Embryonic facial prominence (tissue), 1 donor: Measurements from ENCODE around the gene GNGT2.
"Not testable (repeated sequence)": the region's sequence is repeated elsewhere in the genome, so short reads cannot be mapped to it uniquely, and the experiment has no call there.

Experiments used
- DNase-seq: peaks from one replicate; pipeline ENCODE4 v3.0.0-alpha.2; 2016; ENCODE audit errors: extremely low spot score

The GNGT2 gene

DNA sequence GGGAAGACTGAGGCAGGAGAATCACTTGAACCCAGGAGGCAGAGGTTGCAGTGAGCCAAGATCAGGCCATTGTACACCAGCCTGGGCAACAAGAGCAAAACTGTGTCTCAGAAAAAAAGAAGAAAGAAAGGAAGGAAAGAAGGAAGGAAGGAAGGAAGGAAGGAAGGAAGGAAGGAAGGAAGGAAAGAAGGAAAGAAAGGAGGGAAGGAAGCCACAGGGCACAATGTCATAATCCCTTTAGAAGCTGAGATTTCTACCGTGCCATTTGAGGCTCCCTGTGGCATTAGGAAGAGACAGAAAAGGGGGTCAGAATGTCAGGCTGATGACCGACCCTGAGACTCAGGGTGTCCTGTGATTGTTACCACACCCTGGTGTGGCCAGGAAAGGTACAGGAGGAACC is 6.6 kb downstream of the GNGT2 start:
- DNase-seq, result no peak

GRCh38 chr17:49201481-49201927 is 8.9 kb downstream of the GNGT2 start:
- DNase-seq, result no peak

DNA sequence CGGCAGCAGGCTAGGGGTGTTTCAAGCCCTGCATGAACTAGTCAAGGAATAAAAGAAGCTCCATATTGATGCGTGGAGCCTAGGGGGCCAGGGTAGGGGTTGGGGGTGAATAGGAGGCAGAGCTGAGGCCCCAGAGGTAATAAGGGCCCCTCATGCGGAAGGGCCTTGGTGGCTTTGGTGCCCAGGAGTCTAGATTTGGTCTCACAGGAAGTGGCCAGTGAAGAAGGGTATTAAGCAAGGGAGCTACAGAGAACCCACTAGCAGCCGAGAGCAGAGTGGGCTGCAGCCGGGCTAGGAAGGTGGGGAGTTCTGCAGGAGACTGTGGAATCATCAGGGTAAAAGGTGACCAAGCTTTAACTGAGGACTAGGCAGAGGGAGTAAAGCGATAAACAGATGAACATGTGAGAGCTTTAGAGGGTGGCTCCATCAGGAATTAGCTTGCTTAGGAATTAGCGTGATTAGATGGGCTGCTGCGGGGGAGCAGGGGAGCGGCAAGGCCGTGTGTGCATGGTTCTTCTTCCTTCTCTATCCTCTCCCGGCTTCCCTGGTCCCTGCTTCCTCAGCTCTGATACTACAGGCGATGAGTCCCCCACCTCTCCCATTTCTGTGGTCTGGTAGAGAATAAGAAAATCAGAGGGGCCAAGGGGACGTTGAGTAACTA is 9.8 kb downstream of the GNGT2 start:
- no peak for DNase-seq

GRCh38 chr17:49198211-49198610 is 12.2 kb downstream of the GNGT2 start:
- DNase-seq, result no peak

- DNase-seq, result no peak
These were observed 12.9 kb downstream of the GNGT2 start for GRCh38 chr17:49197346-49197998.

GRCh38 chr17:49196520-49196919 is 13.9 kb downstream of the GNGT2 start:
- no peak for DNase-seq

GRCh38 chr17:49195751-49196150 is 14.6 kb downstream of the GNGT2 start:
- no peak for DNase-seq

GRCh38 chr17:49194297-49194607 is 16.1 kb downstream of the GNGT2 start:
- DNase-seq, result no peak

GRCh38 chr17:49193513-49194296 is 16.7 kb downstream of the GNGT2 start:
- peak; percentile 25 for DNase-seq

GRCh38 chr17:49191917-49192741 is 18.2 kb downstream of the GNGT2 start:
- peak; percentile 75 for DNase-seq

DNA sequence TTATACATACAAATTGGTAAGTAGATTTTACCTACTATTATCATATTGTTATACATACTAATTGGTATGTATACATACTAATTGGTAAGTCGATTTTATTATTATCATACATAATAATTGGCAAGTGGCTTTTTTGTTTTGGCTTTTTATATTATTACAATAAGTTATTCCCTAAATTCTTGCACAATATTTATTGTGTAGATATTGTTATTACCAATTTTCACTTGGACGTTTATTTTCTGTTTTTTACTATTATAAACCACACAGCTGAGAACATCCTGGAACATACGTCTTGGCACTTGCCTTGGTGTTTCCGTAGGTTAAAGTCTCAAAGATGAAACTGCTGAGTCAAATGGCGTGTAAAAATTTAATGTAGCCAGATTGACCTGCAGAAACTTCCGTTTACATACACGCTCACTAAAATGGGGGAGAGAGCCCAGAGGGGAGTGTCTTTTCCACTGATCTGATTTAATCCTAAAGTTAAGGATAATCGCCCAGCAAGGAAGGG is 18.9 kb downstream of the GNGT2 start:
- DNase-seq, result no peak

GRCh38 chr17:49190932-49191331 is 19.4 kb downstream of the GNGT2 start:
- DNase-seq, result no peak

DNA sequence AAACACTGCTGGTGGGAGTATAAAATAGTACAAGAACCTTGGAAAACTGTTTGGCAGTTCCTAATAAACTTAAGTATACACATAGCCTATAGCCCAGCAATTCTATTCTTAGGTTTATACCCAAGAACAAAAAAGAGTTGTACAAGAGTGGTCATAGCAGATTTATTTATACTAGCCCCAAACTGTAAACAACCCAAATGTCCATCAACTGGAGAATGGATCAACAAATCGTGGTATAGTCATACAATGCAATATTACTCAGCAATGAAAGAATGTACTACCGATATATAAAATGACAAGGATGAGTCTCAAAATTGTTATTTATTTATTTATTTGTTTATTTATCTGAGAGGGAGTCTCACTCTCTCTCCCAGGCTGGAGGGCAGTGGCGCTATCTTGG is 23.1 kb downstream of the GNGT2 start:
- no peak for DNase-seq

- DNase-seq, result not testable (repeated sequence)
These were observed 25.0 kb downstream of the GNGT2 start for GRCh38 chr17:49185381-49185780.

DNA sequence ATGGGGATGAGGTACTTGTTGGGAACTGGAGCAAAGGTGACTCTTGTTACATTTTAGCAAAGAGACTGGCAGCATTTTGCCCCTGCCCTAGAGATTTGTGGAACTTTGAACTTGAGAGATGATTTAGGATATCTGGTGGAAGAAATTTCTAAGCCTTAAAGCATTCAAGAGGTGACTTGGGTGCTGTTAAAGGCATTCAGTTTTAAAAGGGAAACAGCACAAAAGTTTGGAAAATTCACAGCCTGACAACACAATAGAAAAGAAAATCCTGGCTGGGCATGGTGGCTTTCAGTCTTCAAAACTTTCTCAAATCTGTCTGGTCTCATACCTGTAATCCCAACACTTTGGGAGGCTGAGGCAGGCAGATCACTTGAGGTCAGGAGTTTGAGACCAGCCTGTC is 25.9 kb downstream of the GNGT2 start:
- not testable (repeated sequence) for DNase-seq

GRCh38 chr17:49183801-49184200 is 26.6 kb downstream of the GNGT2 start:
- DNase-seq, result no peak

DNA sequence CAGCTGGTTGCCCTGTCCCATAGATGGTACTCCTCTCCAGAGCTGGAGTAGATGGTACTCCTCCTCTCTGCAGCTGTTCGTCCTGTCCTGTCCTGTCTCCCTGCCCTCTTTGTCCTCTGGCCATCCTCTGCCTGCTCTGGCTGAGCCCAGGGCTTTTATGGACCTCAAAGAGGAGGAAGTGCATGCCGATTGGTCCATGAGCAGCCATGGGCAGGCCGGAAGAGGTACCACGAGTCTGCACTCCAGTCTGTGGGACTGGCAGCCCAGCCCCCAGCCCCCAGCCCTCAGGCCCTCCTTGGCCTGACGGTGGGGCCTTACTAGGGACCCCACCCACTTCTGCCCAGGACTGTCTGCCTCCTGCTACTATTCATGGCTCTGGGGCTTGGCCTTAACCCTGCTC is 27.0 kb downstream of the GNGT2 start:
- DNase-seq, result no peak

DNA sequence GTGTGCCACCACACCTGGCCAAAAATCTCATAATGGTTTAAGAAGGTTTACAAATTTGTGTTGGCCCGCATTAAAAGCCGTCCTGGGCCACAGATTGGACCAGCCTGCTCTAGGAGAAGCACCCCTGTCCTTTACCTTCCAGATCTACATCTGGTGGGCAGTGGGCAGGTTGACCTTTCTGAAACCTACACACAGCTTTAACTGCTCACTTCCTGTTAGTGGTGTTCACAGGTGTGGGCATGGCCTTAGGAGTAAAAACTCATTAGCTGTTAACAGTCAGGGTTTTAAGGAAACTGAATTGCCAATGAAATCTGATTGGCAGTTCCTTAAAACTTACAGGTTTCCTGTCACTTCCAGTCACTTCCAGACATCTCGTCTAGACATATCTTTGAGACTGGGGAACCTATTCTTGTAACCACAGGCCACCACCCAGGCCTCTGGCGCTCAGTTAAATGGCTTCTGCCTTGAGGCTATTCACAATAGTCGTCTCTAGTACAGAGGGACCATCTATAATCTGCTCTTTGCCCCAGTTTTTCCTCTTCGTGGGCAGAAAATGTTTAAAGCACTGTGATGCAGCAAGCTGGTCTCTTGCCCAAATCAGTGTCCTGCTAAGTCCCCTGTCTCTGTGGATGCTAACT is 29.3 kb downstream of the GNGT2 start:
- no peak for DNase-seq

- no peak for DNase-seq
These were observed 30.1 kb downstream of the GNGT2 start for GRCh38 chr17:49180303-49180702.

GRCh38 chr17:49175978-49176377 is 34.4 kb downstream of the GNGT2 start:
- not testable (repeated sequence) for DNase-seq

- not testable (repeated sequence) for DNase-seq
These were observed 39.7 kb downstream of the GNGT2 start for GRCh38 chr17:49170711-49171110.
